22Rv1 (cell line): ENCODE results near the gene ATG7.

ENCODE experiments used
- H3K27ac ChIP-seq: fragments of 450-650 bp; 2 replicates; pipeline ENCODE4 v1.5.1; 2017
- CTCF ChIP-seq: fragments of 450-650 bp; IDR thresholded peaks from 2 replicates; pipeline ENCODE4 v1.5.1; 2017; ENCODE audit warnings: mild to moderate bottlenecking
- ZFX ChIP-seq: fragments of 450-650 bp; IDR thresholded peaks from 2 replicates; pipeline ENCODE4 v1.6.1; 2017; ENCODE audit warnings: antibody characterized with exemption, borderline replicate concordance

The ATG7 gene

GRCh38 chr3:11386465-11387113 is 114.4 kb downstream of the ATG7 start:
- no peak overlapping the region for H3K27ac ChIP-seq
- no peak for TF ChIP-seq CTCF
- TF ChIP-seq ZFX, result no peak

- TF ChIP-seq ZFX (no peak), CTCF (no peak)
These were observed 117.4 kb downstream of the ATG7 start for GRCh38 chr3:11389386-11390268.

GRCh38 chr3:11390411-11391131 is 118.4 kb downstream of the ATG7 start:
- TF ChIP-seq CTCF (no peak), ZFX (no peak)
- peak overlapping the region; percentile 10; the same call in 1 of the 2 replicates for H3K27ac ChIP-seq

More at GRCh38 chr3:11389386-11390268, 117.4 kb downstream of the ATG7 start:
- no peak overlapping the region for H3K27ac ChIP-seq

- TF ChIP-seq ZFX, result no peak
- no peak for TF ChIP-seq CTCF
- peak overlapping the region; percentile 10; the same call in 1 of the 2 replicates for H3K27ac ChIP-seq
These were observed 119.1 kb downstream of the ATG7 start for GRCh38 chr3:11391174-11391879.

GRCh38 chr3:11392014-11392859 is 120.0 kb downstream of the ATG7 start:
- no peak overlapping the region for H3K27ac ChIP-seq
- no peak for TF ChIP-seq ZFX
- TF ChIP-seq CTCF, result no peak

- no peak for TF ChIP-seq CTCF
- no peak for TF ChIP-seq ZFX
- no peak overlapping the region for H3K27ac ChIP-seq
These were observed 120.6 kb downstream of the ATG7 start for GRCh38 chr3:11392860-11393114.
